Measurements from ENCODE around the gene HMCES.

DNA sequence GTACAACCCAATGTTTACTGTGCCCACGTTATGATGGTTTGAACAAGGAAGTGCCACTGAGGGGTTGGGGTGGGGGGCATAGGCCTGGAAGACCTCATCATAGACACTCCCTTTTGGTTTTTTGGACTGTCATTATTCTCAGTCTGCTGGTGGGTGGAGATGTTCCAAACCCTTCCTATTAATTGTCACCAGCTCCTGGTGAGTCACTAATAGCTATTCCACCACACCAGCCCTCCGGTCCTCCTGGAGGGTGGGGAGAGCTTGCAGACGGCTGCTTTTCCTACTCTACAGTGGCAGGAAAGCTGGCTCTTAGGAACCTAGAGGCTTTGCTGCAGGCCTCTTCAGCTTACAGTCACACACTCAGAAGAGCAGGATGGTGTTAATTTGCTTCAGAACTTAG lies 38.2 kb upstream of the HMCES start:
- TF ChIP-seq, protein P1, sequence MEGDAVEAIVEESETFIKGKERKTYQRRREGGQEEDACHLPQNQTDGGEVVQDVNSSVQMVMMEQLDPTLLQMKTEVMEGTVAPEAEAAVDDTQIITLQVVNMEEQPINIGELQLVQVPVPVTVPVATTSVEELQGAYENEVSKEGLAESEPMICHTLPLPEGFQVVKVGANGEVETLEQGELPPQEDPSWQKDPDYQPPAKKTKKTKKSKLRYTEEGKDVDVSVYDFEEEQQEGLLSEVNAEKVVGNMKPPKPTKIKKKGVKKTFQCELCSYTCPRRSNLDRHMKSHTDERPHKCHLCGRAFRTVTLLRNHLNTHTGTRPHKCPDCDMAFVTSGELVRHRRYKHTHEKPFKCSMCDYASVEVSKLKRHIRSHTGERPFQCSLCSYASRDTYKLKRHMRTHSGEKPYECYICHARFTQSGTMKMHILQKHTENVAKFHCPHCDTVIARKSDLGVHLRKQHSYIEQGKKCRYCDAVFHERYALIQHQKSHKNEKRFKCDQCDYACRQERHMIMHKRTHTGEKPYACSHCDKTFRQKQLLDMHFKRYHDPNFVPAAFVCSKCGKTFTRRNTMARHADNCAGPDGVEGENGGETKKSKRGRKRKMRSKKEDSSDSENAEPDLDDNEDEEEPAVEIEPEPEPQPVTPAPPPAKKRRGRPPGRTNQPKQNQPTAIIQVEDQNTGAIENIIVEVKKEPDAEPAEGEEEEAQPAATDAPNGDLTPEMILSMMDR (CRISPR knock-in tag; IDR thresholded peaks at IDR 0.05): no peak
- TF ChIP-seq SMARCC2 (IDR thresholded peaks at IDR 0.05) (no peak), NPAS2 (CRISPR knock-in tag; IDR thresholded peaks at IDR 0.05; ENCODE audit: borderline replicate concordance) (no peak), SP1 (IDR thresholded peaks at IDR 0.05) (no peak), SP1 (CRISPR knock-in tag; IDR thresholded peaks at IDR 0.05) (no peak), ZNF430 (CRISPR knock-in tag; IDR thresholded peaks at IDR 0.05) (no peak), ZZZ3 (CRISPR knock-in tag; IDR thresholded peaks at IDR 0.05; ENCODE audit: borderline replicate concordance) (no peak), FOSL1 (CRISPR knock-in tag; IDR thresholded peaks at IDR 0.05; ENCODE audit: borderline replicate concordance) (no peak), ZFP82 (CRISPR knock-in tag; IDR thresholded peaks at IDR 0.05; ENCODE audit: borderline replicate concordance) (no peak), EP300 (IDR thresholded peaks at IDR 0.05; ENCODE audit: low read depth in 2 of 2, low read length in 2 of 2) (no peak), EP300 (CRISPR knock-in tag; IDR thresholded peaks at IDR 0.05; ENCODE audit: borderline replicate concordance) (no peak)
- TF ChIP-seq, protein P2, sequence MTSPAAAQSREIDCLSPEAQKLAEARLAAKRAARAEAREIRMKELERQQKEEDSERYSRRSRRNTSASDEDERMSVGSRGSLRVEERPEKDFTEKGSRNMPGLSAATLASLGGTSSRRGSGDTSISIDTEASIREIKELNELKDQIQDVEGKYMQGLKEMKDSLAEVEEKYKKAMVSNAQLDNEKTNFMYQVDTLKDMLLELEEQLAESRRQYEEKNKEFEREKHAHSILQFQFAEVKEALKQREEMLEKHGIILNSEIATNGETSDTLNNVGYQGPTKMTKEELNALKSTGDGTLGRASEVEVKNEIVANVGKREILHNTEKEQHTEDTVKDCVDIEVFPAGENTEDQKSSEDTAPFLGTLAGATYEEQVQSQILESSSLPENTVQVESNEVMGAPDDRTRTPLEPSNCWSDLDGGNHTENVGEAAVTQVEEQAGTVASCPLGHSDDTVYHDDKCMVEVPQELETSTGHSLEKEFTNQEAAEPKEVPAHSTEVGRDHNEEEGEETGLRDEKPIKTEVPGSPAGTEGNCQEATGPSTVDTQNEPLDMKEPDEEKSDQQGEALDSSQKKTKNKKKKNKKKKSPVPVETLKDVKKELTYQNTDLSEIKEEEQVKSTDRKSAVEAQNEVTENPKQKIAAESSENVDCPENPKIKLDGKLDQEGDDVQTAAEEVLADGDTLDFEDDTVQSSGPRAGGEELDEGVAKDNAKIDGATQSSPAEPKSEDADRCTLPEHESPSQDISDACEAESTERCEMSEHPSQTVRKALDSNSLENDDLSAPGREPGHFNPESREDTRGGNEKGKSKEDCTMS (CRISPR knock-in tag; conservative IDR thresholded peaks at IDR 0.05): no peak
- TF ChIP-seq, protein P3, sequence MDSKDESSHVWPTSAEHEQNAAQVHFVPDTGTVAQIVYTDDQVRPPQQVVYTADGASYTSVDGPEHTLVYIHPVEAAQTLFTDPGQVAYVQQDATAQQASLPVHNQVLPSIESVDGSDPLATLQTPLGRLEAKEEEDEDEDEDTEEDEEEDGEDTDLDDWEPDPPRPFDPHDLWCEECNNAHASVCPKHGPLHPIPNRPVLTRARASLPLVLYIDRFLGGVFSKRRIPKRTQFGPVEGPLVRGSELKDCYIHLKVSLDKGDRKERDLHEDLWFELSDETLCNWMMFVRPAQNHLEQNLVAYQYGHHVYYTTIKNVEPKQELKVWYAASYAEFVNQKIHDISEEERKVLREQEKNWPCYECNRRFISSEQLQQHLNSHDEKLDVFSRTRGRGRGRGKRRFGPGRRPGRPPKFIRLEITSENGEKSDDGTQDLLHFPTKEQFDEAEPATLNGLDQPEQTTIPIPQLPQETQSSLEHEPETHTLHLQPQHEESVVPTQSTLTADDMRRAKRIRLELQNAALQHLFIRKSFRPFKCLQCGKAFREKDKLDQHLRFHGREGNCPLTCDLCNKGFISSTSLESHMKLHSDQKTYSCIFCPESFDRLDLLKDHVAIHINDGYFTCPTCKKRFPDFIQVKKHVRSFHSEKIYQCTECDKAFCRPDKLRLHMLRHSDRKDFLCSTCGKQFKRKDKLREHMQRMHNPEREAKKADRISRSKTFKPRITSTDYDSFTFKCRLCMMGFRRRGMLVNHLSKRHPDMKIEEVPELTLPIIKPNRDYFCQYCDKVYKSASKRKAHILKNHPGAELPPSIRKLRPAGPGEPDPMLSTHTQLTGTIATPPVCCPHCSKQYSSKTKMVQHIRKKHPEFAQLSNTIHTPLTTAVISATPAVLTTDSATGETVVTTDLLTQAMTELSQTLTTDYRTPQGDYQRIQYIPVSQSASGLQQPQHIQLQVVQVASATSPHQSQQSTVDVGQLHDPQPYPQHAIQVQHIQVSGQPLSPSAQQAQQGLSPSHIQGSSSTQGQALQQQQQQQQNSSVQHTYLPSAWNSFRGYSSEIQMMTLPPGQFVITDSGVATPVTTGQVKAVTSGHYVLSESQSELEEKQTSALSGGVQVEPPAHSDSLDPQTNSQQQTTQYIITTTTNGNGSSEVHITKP (CRISPR knock-in tag; IDR thresholded peaks at IDR 0.05; ENCODE audit: low read depth): no peak
- TF ChIP-seq, protein P4, sequence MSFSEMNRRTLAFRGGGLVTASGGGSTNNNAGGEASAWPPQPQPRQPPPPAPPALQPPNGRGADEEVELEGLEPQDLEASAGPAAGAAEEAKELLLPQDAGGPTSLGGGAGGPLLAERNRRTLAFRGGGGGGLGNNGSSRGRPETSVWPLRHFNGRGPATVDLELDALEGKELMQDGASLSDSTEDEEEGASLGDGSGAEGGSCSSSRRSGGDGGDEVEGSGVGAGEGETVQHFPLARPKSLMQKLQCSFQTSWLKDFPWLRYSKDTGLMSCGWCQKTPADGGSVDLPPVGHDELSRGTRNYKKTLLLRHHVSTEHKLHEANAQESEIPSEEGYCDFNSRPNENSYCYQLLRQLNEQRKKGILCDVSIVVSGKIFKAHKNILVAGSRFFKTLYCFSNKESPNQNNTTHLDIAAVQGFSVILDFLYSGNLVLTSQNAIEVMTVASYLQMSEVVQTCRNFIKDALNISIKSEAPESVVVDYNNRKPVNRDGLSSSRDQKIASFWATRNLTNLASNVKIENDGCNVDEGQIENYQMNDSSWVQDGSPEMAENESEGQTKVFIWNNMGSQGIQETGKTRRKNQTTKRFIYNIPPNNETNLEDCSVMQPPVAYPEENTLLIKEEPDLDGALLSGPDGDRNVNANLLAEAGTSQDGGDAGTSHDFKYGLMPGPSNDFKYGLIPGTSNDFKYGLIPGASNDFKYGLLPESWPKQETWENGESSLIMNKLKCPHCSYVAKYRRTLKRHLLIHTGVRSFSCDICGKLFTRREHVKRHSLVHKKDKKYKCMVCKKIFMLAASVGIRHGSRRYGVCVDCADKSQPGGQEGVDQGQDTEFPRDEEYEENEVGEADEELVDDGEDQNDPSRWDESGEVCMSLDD (CRISPR knock-in tag; IDR thresholded peaks at IDR 0.05; ENCODE audit: borderline replicate concordance): no peak
- TF ChIP-seq, protein P5, sequence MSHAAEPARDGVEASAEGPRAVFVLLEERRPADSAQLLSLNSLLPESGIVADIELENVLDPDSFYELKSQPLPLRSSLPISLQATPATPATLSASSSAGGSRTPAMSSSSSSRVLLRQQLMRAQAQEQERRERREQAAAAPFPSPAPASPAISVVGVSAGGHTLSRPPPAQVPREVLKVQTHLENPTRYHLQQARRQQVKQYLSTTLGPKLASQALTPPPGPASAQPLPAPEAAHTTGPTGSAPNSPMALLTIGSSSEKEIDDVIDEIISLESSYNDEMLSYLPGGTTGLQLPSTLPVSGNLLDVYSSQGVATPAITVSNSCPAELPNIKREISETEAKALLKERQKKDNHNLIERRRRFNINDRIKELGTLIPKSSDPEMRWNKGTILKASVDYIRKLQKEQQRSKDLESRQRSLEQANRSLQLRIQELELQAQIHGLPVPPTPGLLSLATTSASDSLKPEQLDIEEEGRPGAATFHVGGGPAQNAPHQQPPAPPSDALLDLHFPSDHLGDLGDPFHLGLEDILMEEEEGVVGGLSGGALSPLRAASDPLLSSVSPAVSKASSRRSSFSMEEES (CRISPR knock-in tag; IDR thresholded peaks at IDR 0.05): no peak
